ENCODE results near the gene PTPRT. TPM values are rescaled to one million over a fixed set of nuclear protein-coding genes. Genes with fewer than 3 reads are reported as not detected.

The PTPRT gene
- polyA plus RNA-seq, 1 of the 3 experiments (the other 2 are of a cell fraction): not detected

GRCh38 chr20:42067596-42067995 lies 1122.1 kb downstream of the PTPRT start:
- no peak overlapping the region for H3K27ac ChIP-seq (ENCODE audit: low read depth in 2 of 2, low read length in 1 of 2)
- no peaks in the 10 kb centered on the region for H4K20me1 ChIP-seq (ENCODE audit: insufficient read depth)
- no peaks in the 10 kb centered on the region for H3K9me2 ChIP-seq
- ChIA-PET CTCF (interaction anchor here (1.8 kb wide), 1 partner anchor 33 kb away, joined by 4 read pairs; no protein-coding TSS in a partner anchor), POLR2A (interaction anchor here (1.0 kb wide), 1 partner anchor 9 kb away, joined by 3 read pairs; no protein-coding TSS in a partner anchor)
- H3K9me3 ChIP-seq: no peaks in the 10 kb centered on the region
- H3K9ac ChIP-seq: no peak overlapping the region
- peak; percentile 14 for DNase-seq
- TF ChIP-seq CTCF (IDR thresholded peaks at IDR 0.05): no peak
- TF ChIP-seq USF2 (IDR thresholded peaks at IDR 0.05; ENCODE audit: borderline replicate concordance, low read depth, low read length): no peak
- TF ChIP-seq FOSL2 (IDR thresholded peaks at IDR 0.05; ENCODE audit: borderline replicate concordance, low read depth): no peak
- TF ChIP-seq EZH2phosphoT487 (IDR thresholded peaks at IDR 0.05; ENCODE audit: borderline replicate concordance, low read depth): no peak
- TF ChIP-seq, protein P1, sequence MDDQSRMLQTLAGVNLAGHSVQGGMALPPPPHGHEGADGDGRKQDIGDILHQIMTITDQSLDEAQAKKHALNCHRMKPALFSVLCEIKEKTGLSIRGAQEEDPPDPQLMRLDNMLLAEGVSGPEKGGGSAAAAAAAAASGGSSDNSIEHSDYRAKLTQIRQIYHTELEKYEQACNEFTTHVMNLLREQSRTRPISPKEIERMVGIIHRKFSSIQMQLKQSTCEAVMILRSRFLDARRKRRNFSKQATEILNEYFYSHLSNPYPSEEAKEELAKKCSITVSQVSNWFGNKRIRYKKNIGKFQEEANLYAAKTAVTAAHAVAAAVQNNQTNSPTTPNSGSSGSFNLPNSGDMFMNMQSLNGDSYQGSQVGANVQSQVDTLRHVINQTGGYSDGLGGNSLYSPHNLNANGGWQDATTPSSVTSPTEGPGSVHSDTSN (IDR thresholded peaks at IDR 0.05): no peak
- no peak for TF ChIP-seq TCF12 (IDR thresholded peaks at IDR 0.05)
- no peak for TF ChIP-seq RAD21 (IDR thresholded peaks at IDR 0.05; ENCODE audit: low read length)
- no peak for TF ChIP-seq ELF1 (IDR thresholded peaks at IDR 0.05)
- TF ChIP-seq NRF1 (IDR thresholded peaks at IDR 0.05; ENCODE audit: low read depth, low read length): no peak
- no peak for TF ChIP-seq SIN3A (IDR thresholded peaks at IDR 0.05; ENCODE audit: borderline replicate concordance, low read depth, low read length)
- TF ChIP-seq POLR2AphosphoS5 (IDR thresholded peaks at IDR 0.05; ENCODE audit: low read depth, low read length): no peak
- no peak for TF ChIP-seq YY1 (IDR thresholded peaks at IDR 0.05; ENCODE audit: low read depth)
- no peak for TF ChIP-seq CHD2 (IDR thresholded peaks at IDR 0.05; ENCODE audit: low read length, partially characterized antibody)
- no peak for TF ChIP-seq RFX5 (IDR thresholded peaks at IDR 0.05; ENCODE audit: low read length)
- no peak for TF ChIP-seq GABPA (IDR thresholded peaks at IDR 0.05; ENCODE audit: low read depth)
- no peak; a peak in 1 of 4 replicates for TF ChIP-seq EP300 (IDR thresholded peaks at IDR 0.05; ENCODE audit: borderline replicate concordance in 1 of 2, low read depth in 1 of 2, low read length in 1 of 2)
- TF ChIP-seq TAF1 (IDR thresholded peaks at IDR 0.05; ENCODE audit: borderline replicate concordance, low read depth, low read length): no peak
- TF ChIP-seq FOXM1 (IDR thresholded peaks at IDR 0.05; ENCODE audit: low read depth): no peak
- no peak for TF ChIP-seq MXI1 (IDR thresholded peaks at IDR 0.05; ENCODE audit: low read depth, low read length)
- TF ChIP-seq NFIC (IDR thresholded peaks at IDR 0.05; ENCODE audit: borderline replicate concordance): no peak
- H3K79me2 ChIP-seq (ENCODE audit: insufficient read depth): no peaks in the 10 kb centered on the region
- no peak overlapping the region for H3K4me2 ChIP-seq
- H3K4me1 ChIP-seq (ENCODE audit: control insufficient read depth in 1 of 2, insufficient read depth in 2 of 2, low read depth in 1 of 2, low read length in 1 of 2): no peaks in the 10 kb centered on the region; a peak in 1 of 4 replicates
- H3F3A ChIP-seq (replicated peaks; ENCODE audit: insufficient read depth): no peaks in the 10 kb centered on the region
- H3K4me3 ChIP-seq (ENCODE audit: low read depth in 2 of 2, low read length in 1 of 2): no peak overlapping the region
- no peaks in the 10 kb centered on the region for H3K27me3 ChIP-seq (ENCODE audit: insufficient read depth)
- 11% methylated on average over 3 of the region's 3 CpGs for WGBS (ENCODE audit: low lambda C conversion rate)
- no peaks in the 10 kb centered on the region for H3K36me3 ChIP-seq (replicated peaks in 1 of 2; ENCODE audit: control insufficient read depth in 1 of 2, insufficient read depth in 2 of 2, low read length in 1 of 2)
- no peak overlapping the region for H2AFZ ChIP-seq (ENCODE audit: low read depth)

Data from SK-N-SH (cell line).